ENCODE measurements around the gene SIX5.

- TF ChIP-seq CTCF (IDR thresholded peaks at IDR 0.05; ENCODE audit: insufficient read depth, low read depth, low read length): no peak
- no peak for TF ChIP-seq EZH2 (IDR thresholded peaks at IDR 0.05; ENCODE audit: insufficient read depth, low read length)
Measured at GRCh38 chr19:45772130-45772840, 3.2 kb upstream of the SIX5 start.
